Neural crest cell (in vitro differentiated cells): ENCODE results near the gene MAP4K4. TPM values are rescaled to one million over a fixed set of nuclear protein-coding genes. Genes with fewer than 3 reads are reported as not detected.

Source experiments
- DNase-seq: peaks from one replicate; pipeline ENCODE4 v3.0.0; 2021; ENCODE audit warnings: low read depth, mixed read lengths, low spot score
- H3K27ac Mint-ChIP-seq: one replicate; pipeline ENCODE4 v1.8.0; 2021; ENCODE audit warnings: mild to moderate bottlenecking, mixed read lengths; ENCODE audit not compliant: unreplicated experiment
- H3K27me3 Mint-ChIP-seq: 2 replicates; pipeline ENCODE4 v1.8.0; 2021; ENCODE audit warnings: low read depth, mild to moderate bottlenecking, mixed read lengths
- H3K36me3 Mint-ChIP-seq: 2 replicates; pipeline ENCODE4 v1.8.0; 2021; ENCODE audit warnings: low read depth, mild to moderate bottlenecking, mixed read lengths
- H3K4me1 Mint-ChIP-seq: 2 replicates; pipeline ENCODE4 v1.8.0; 2021; ENCODE audit warnings: mixed read lengths
- H3K4me3 Mint-ChIP-seq: one replicate; pipeline ENCODE4 v1.8.0; 2021; ENCODE audit warnings: mild to moderate bottlenecking, mixed read lengths
- H3K9me3 Mint-ChIP-seq: 2 replicates; pipeline ENCODE4 v1.8.0; 2021; ENCODE audit warnings: mixed read lengths
- total RNA-seq: library from RNA; stranded (reverse); gene quantifications from 2 replicates; pipeline ENCODE4 v1.2.1, GENCODE V29; 2021
- TF ChIP-seq, protein P1 (sequence below): fragments of 200-600 bp; sonication (generic); conservative IDR thresholded peaks from 2 replicates; pipeline ENCODE4 v1.5.0; 2021; ENCODE audit warnings: antibody characterized with exemption, mild to moderate bottlenecking

The MAP4K4 gene
- total RNA-seq, 1 donor from 2014 or later = 209 TPM

- no peak for DNase-seq
- TF ChIP-seq, protein P1, sequence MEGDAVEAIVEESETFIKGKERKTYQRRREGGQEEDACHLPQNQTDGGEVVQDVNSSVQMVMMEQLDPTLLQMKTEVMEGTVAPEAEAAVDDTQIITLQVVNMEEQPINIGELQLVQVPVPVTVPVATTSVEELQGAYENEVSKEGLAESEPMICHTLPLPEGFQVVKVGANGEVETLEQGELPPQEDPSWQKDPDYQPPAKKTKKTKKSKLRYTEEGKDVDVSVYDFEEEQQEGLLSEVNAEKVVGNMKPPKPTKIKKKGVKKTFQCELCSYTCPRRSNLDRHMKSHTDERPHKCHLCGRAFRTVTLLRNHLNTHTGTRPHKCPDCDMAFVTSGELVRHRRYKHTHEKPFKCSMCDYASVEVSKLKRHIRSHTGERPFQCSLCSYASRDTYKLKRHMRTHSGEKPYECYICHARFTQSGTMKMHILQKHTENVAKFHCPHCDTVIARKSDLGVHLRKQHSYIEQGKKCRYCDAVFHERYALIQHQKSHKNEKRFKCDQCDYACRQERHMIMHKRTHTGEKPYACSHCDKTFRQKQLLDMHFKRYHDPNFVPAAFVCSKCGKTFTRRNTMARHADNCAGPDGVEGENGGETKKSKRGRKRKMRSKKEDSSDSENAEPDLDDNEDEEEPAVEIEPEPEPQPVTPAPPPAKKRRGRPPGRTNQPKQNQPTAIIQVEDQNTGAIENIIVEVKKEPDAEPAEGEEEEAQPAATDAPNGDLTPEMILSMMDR = no peak
- Mint-ChIP-seq H3K4me3 (no peak overlapping the region), H3K9me3 (no peaks in the 10 kb centered on the region), H3K27ac (no peak overlapping the region), H3K36me3 (no peaks in the 10 kb centered on the region), H3K4me1 (peaks cover 8% of the 10 kb centered on the region), H3K27me3 (no peaks in the 10 kb centered on the region)
Observed at GRCh38 chr2:101684313-101684712, 13.2 kb upstream of the MAP4K4 start.

DNA sequence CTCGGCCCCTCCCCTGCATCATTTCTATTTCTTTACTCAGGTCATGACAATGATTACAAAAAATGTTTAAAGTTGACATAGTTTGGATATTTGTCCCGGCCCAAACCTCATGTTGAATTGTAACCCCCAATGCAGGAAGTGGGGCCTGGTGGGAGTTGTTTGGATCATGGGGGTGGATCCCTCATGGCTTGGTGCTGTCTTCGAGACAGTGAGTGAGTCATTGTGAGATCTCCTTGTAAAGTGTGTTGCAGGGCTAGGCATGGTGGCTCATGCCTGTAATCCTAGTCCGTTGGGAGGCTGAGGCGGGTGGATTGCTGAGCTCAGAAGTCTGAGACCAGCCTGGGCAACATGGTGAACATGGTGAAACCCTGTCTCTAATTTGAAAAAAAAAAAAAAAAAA is 9.2 kb upstream of the MAP4K4 start:
- Mint-ChIP-seq H3K27ac (no peak overlapping the region), H3K27me3 (no peaks in the 10 kb centered on the region), H3K9me3 (no peaks in the 10 kb centered on the region), H3K36me3 (no peaks in the 10 kb centered on the region), H3K4me3 (no peak overlapping the region), H3K4me1 (no peaks in the 10 kb centered on the region)
- no peak for DNase-seq
- TF ChIP-seq, protein P1 = no peak

DNA sequence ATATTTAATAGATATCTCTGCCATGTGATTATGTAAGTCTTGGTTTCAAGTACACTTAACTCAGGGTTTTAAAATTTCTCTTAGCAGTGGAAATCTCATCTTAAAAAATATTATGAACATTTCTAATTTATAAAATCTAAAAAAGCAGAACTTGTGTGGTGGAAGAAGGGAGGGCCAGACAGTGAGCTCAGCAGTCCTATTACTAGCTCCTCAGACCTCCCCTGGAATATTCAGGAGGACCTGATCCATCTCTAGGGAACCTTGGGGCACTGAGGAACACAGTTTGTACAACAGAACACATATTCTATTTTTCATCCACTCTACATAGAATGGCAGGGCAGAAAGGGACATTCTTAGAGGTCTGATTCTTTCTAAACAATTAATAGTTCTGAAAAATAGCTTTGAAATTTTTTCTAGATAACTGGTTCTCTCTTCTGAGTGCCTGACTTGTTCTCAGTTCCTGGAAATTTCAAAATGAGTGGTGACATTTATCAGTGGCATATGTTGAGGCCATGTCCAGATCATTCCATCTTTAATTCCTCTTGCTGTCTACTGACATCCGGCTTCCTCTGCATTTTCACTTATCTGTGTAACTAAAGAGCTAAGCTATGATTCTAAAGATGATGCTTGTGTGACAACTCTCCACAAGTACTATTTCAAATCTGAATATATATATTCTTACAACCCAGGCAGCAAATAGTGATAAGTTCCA is 8.2 kb upstream of the MAP4K4 start:
- no peak overlapping the region for H3K4me3 Mint-ChIP-seq
- H3K27ac Mint-ChIP-seq = no peak overlapping the region
- H3K4me1 Mint-ChIP-seq = no peaks in the 10 kb centered on the region
- peaks cover 3% of the 10 kb centered on the region for H3K9me3 Mint-ChIP-seq
- H3K27me3 Mint-ChIP-seq = no peaks in the 10 kb centered on the region
- no peak for DNase-seq
- TF ChIP-seq, protein P1 = no peak
- H3K36me3 Mint-ChIP-seq = peaks cover 3% of the 10 kb centered on the region

DNA sequence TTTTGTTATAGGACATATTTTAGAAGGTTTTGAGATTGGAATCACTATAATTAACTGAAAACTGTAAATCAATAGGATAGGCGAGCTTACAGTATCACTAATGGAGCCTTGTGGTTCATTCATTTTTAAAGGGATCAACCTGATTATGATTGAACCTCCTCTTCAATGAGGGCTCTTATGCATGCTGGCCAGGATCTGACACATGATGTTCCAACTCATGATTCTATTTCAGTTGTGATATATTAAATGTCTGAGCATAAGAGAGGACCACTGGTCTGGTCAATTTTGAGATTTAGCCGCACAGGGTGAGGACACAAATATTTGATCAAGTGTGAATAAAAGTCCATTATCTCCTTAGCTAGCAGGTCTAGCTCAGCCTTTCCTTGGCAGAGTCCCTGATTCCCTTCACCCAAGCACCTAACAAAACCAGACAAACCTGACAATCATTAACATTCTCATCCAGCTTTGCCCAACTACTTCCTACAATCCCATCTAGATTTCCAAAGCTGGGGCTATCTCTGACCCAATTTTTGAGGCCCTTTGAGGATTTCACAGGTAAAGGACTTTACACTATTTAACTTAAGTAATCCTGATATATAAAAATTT is 6.9 kb upstream of the MAP4K4 start:
- H3K36me3 Mint-ChIP-seq = peaks cover 3% of the 10 kb centered on the region
- H3K4me3 Mint-ChIP-seq = no peak overlapping the region
- DNase-seq = no peak
- H3K4me1 Mint-ChIP-seq = no peaks in the 10 kb centered on the region
- H3K27me3 Mint-ChIP-seq = peaks cover 4% of the 10 kb centered on the region
- peaks cover 3% of the 10 kb centered on the region for H3K9me3 Mint-ChIP-seq
- H3K27ac Mint-ChIP-seq = no peak overlapping the region
- TF ChIP-seq, protein P1 = no peak

DNA sequence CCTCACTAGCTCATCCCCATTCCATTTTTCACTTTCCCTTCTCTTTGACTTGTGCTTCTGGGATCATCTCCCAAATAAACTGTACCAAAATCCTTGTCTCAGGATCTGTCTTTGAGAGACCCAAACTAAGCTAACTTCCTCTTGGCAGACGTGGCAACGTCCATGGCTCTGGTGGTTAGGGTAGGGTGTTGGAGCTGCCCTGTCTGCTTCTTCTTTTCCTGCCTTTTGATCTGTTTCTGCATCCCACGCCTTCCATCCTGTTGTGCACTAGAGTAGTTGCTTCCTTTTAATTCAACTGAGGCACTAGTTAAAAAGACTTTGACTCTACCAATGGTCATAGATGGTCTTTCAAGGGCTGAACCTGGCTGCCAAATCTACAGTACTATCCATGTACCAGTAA is 5.5 kb upstream of the MAP4K4 start:
- H3K9me3 Mint-ChIP-seq = peaks cover 3% of the 10 kb centered on the region
- no peak overlapping the region for H3K27ac Mint-ChIP-seq
- TF ChIP-seq, protein P1 = no peak

More for the DNA sequence above, 5.5 kb upstream of the MAP4K4 start:
- DNase-seq = no peak
- H3K4me1 Mint-ChIP-seq = peaks cover 8% of the 10 kb centered on the region
- peaks cover 3% of the 10 kb centered on the region for H3K36me3 Mint-ChIP-seq
- peaks cover 13% of the 10 kb centered on the region for H3K27me3 Mint-ChIP-seq
- no peak overlapping the region for H3K4me3 Mint-ChIP-seq
